Adrenal gland (tissue), 12 donors: ENCODE data around the gene DYSF. TPM values are rescaled to one million over a fixed set of nuclear protein-coding genes. Genes with fewer than 3 reads are reported as not detected.
A peak's percentile ranks its signal among the peaks of the same experiment; 100 is the strongest.

Experiments
- DNase-seq, 7 donors: peaks; one replicate each; pipeline ENCODE4 v3.0.0-alpha.2; 2019 to 2020
- H3K27ac ChIP-seq, 5 donors: fragments of 200-600 bp; sonication (generic) in 4 of 5; 1 replicate in 3 of 5; 2 replicates in 2 of 5; pipeline versions ENCODE4 v1.5.1 to v1.8.0; 2016 to 2020; ENCODE audit warnings: mild to moderate bottlenecking in 1 of 5
- H3K27me3 ChIP-seq: fragments of 200-600 bp; 2 replicates; pipeline ENCODE4 v1.8.0; 2021
- H3K36me3 ChIP-seq, 2 donors: fragments of 200-600 bp; replicated peaks in 1 of 2; 1 replicate in 1 of 2; 2 replicates in 1 of 2; pipeline versions ENCODE4 v1.5.1 to v1.8.0; 2018 to 2022
- H3K4me1 ChIP-seq, 2 donors: fragments of 200-600 bp; replicated peaks in 1 of 2; 1 replicate in 1 of 2; 2 replicates in 1 of 2; pipeline versions ENCODE4 v1.5.1 to v1.8.0; 2018 to 2021
- H3K4me3 ChIP-seq, 4 donors: fragments of 200-600 bp; sonication (generic) in 3 of 4; one replicate each; pipeline ENCODE4 v1.5.1; 2016 to 2018
- H3K9me3 ChIP-seq, 3 donors: fragments of 200-600 bp; sonication (generic) in 1 of 3; replicated peaks in 1 of 3; 1 replicate in 2 of 3; 2 replicates in 1 of 3; pipeline versions ENCODE4 v1.5.1 to v1.8.0; 2016 to 2021
- POLR2A ChIP-seq, 2 donors: fragments of 450-650 bp; IDR thresholded peaks; one replicate each; pipeline ENCODE4 v1.6.1; 2017; ENCODE audit warnings: antibody characterized with exemption in 2 of 2, mild to moderate bottlenecking in 2 of 2, moderate library complexity in 1 of 2
- WGBS, 4 donors: extraction: QIAGEN DNeasy Blood & Tissue Kit in 2 of 4; methylation state at CpG; one replicate each; pipeline versions ENCODE4 v1.1.5 to v1.1.7; 2013 to 2017; 5-methylcytosine and 5-hydroxymethylcytosine counted together
- intact Hi-C, 2 donors: fragments of 100-400 bp; cut with DNase I; formaldehyde crosslinking; loops; one replicate each; pipeline versions ENCODE4 v1.14.1 to v1.15.0; 2022 to 2023
- polyA plus RNA-seq, 3 donors: library from polyadenylated mRNA; stranded (reverse); fragments of 200-250 nt in 2 of 3; fragments of 350-450 nt in 1 of 3; fragmentation: Illumina TruSeq in 1 of 3; extraction: RNeasy Lipid Tissue Mini Kit (QIAGEN cat#74804) in 1 of 3; gene quantifications; one replicate each; pipeline ENCODE4 v1.2.3, GENCODE V29; 2013 to 2014
- total RNA-seq, 9 donors: library from RNA; depleted of rRNA in 4 of 9; stranded (reverse); fragments of >200 nt in 4 of 9; fragments of 120-200 nt in 1 of 9; fragmentation: NEBNext Ultra II Directional in 1 of 9; extraction: Animal tissue kit (Norgen Biotek cat#: 25700) in 1 of 9; gene quantifications; one replicate each; pipeline versions ENCODE4 v1.1.0 to v1.2.4, GENCODE V29; 2013 to 2023
- TF ChIP-seq, protein P1 (sequence below), 6 experiments: fragments of 450-650 bp in 4 of 6; fragments of 200-600 bp in 2 of 6; sonication (generic) in 1 of 6; IDR thresholded peaks; 1 replicate in 5 of 6; 2 replicates in 1 of 6; pipeline versions ENCODE4 v1.5.1 to v1.8.0; 2016 to 2021; ENCODE audit warnings: antibody characterized with exemption in 6 of 6, mild to moderate bottlenecking in 2 of 6, moderate library complexity in 1 of 6
- donor health status: healthy with polysubstance abuse.
- donor health status: Bipolar disorder and iron deficiency.
- donor health status: DM: yes; HTN: yes; CAD: no.
- donor health status: DM: no; HTN: no; CAD: no.
- donor health status: DM: no; HTN: no; CAD: no.
- donor health status: DM: yes; HTN: yes; CAD: no.

DYSF gene
- total and polyA plus RNA-seq, 12 donors = 3.2 to 22.4 (median 15.3) TPM

- Histone ChIP-seq H3K36me3 (no peaks in the 10 kb centered on the region), H3K27me3 (no peaks in the 10 kb centered on the region), H3K4me1 (no peaks in the 10 kb centered on the region), H3K27ac (no peak overlapping the region), H3K9me3 (no peaks in the 10 kb centered on the region), H3K4me3 (no peak overlapping the region)
- intact Hi-C loops = no loop called here
- 92 to 95% (median 93%) methylated on average over 7 of the region's 7 CpGs for WGBS, 4 donors
- DNase-seq = peak in 2 of 7 donors; percentile 6 to 14
- no peak for TF ChIP-seq POLR2A (IDR thresholded peaks at IDR 0.05)
- TF ChIP-seq, protein P1, sequence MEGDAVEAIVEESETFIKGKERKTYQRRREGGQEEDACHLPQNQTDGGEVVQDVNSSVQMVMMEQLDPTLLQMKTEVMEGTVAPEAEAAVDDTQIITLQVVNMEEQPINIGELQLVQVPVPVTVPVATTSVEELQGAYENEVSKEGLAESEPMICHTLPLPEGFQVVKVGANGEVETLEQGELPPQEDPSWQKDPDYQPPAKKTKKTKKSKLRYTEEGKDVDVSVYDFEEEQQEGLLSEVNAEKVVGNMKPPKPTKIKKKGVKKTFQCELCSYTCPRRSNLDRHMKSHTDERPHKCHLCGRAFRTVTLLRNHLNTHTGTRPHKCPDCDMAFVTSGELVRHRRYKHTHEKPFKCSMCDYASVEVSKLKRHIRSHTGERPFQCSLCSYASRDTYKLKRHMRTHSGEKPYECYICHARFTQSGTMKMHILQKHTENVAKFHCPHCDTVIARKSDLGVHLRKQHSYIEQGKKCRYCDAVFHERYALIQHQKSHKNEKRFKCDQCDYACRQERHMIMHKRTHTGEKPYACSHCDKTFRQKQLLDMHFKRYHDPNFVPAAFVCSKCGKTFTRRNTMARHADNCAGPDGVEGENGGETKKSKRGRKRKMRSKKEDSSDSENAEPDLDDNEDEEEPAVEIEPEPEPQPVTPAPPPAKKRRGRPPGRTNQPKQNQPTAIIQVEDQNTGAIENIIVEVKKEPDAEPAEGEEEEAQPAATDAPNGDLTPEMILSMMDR (IDR thresholded peaks at IDR 0.05) = no peak
These were observed 220.9 kb downstream of the DYSF start for GRCh38 chr2:71674158-71674851.

GRCh38 chr2:71675296-71675695 lies 221.9 kb downstream of the DYSF start:
- intact Hi-C loops = no loop called here
- Histone ChIP-seq H3K4me1 (no peaks in the 10 kb centered on the region), H3K4me3 (no peak overlapping the region), H3K9me3 (no peaks in the 10 kb centered on the region), H3K27ac (no peak overlapping the region), H3K27me3 (no peaks in the 10 kb centered on the region), H3K36me3 (no peaks in the 10 kb centered on the region)
- TF ChIP-seq POLR2A (IDR thresholded peaks at IDR 0.05) = no peak
- TF ChIP-seq, protein P1 (IDR thresholded peaks at IDR 0.05) = no peak
- peak in 2 of 7 donors; percentile 13 to 23 for DNase-seq
- WGBS, 4 donors = 84 to 89% (median 85%) methylated on average over 9 of the region's 9 CpGs

- intact Hi-C loops = no loop called here
- 87 to 95% (median 94%) methylated on average over 6 of the region's 6 CpGs for WGBS, 4 donors
- Histone ChIP-seq H3K4me1 (no peaks in the 10 kb centered on the region), H3K4me3 (no peak overlapping the region), H3K9me3 (no peaks in the 10 kb centered on the region), H3K36me3 (no peaks in the 10 kb centered on the region), H3K27ac (no peak overlapping the region), H3K27me3 (no peaks in the 10 kb centered on the region)
- no peak for DNase-seq
- TF ChIP-seq POLR2A (IDR thresholded peaks at IDR 0.05) = no peak
- TF ChIP-seq, protein P1 (IDR thresholded peaks at IDR 0.05) = no peak
These were observed 225.5 kb downstream of the DYSF start for GRCh38 chr2:71678874-71679273.

GRCh38 chr2:71679491-71679890 lies 226.1 kb downstream of the DYSF start:
- TF ChIP-seq, protein P1 (IDR thresholded peaks at IDR 0.05) = no peak
- Histone ChIP-seq H3K36me3 (no peaks in the 10 kb centered on the region), H3K4me3 (no peak overlapping the region), H3K27ac (no peak overlapping the region), H3K9me3 (no peaks in the 10 kb centered on the region), H3K27me3 (no peaks in the 10 kb centered on the region), H3K4me1 (no peaks in the 10 kb centered on the region)
- intact Hi-C loops = no loop called here
- no peak for DNase-seq
- 26 to 34% (median 30%) methylated on average over 4 of the region's 4 CpGs for WGBS, 4 donors
